SH-SY5Y (cell line): Measurements from ENCODE around the gene SMYD3.

Experiments
- GATA2 ChIP-seq: IDR thresholded peaks from 2 replicates; pipeline ENCODE4 v1.6.1; 2011; ENCODE audit warnings: mild to moderate bottlenecking, low read depth, low read length
- GATA3 ChIP-seq: IDR thresholded peaks from 2 replicates; pipeline ENCODE4 v1.6.1; 2011; ENCODE audit warnings: low read depth, mild to moderate bottlenecking, low read length, moderate library complexity

Gene SMYD3

GRCh38 chr1:246267896-246268295, 239.2 kb downstream of the SMYD3 start:
- TF ChIP-seq GATA3: no peak
- no peak for TF ChIP-seq GATA2

GRCh38 chr1:246267426-246267825, 239.7 kb downstream of the SMYD3 start:
- no peak for TF ChIP-seq GATA3

GRCh38 chr1:246265481-246265880, 241.6 kb downstream of the SMYD3 start:
- TF ChIP-seq GATA2: no peak
- no peak for TF ChIP-seq GATA3

- TF ChIP-seq GATA2 (no peak), GATA3 (no peak)
Observed at GRCh38 chr1:246262281-246262680, 244.8 kb downstream of the SMYD3 start.

GRCh38 chr1:246261639-246262038, 245.4 kb downstream of the SMYD3 start:
- TF ChIP-seq GATA2 (no peak), GATA3 (no peak)

GRCh38 chr1:246258250-246258649, 248.8 kb downstream of the SMYD3 start:
- TF ChIP-seq GATA2: no peak
- no peak for TF ChIP-seq GATA3

- TF ChIP-seq GATA2 (no peak), GATA3 (no peak)
Observed at GRCh38 chr1:246255773-246256172, 251.3 kb downstream of the SMYD3 start.

- TF ChIP-seq GATA2 (no peak), GATA3 (no peak)
Observed at GRCh38 chr1:246254854-246255253, 252.2 kb downstream of the SMYD3 start.

GRCh38 chr1:246246430-246246829, 260.6 kb downstream of the SMYD3 start:
- TF ChIP-seq GATA3: no peak
- TF ChIP-seq GATA2: no peak

- TF ChIP-seq GATA3 (no peak), GATA2 (no peak)
Observed at GRCh38 chr1:246245541-246245940, 261.5 kb downstream of the SMYD3 start.

- TF ChIP-seq GATA2 (no peak), GATA3 (no peak)
Observed at GRCh38 chr1:246232126-246232525, 275.0 kb downstream of the SMYD3 start.

GRCh38 chr1:246226041-246226440, 281.0 kb downstream of the SMYD3 start:
- TF ChIP-seq GATA2: no peak
- no peak for TF ChIP-seq GATA3

GRCh38 chr1:246221485-246222255, 285.4 kb downstream of the SMYD3 start:
- no peak for TF ChIP-seq GATA3
- TF ChIP-seq GATA2: no peak

- TF ChIP-seq GATA2 (no peak), GATA3 (no peak)
Observed at GRCh38 chr1:246220495-246221065, 286.5 kb downstream of the SMYD3 start.

- TF ChIP-seq GATA2 (no peak), GATA3 (no peak)
Observed at GRCh38 chr1:246219508-246220030, 287.5 kb downstream of the SMYD3 start.
